ENCODE data around the gene KRTAP5-3. TPM values are rescaled to one million over a fixed set of nuclear protein-coding genes. Genes with fewer than 3 reads are reported as not detected.

The KRTAP5-3 gene
- total RNA-seq, 1 experiment from 2014 or later, result not detected

GRCh38 chr11:1561955-1562354 is 46.3 kb downstream of the KRTAP5-3 start:
- Mint-ChIP-seq H3K9me3 (ENCODE audit: unreplicated experiment) (no peaks in the 10 kb centered on the region), H3K27ac (ENCODE audit: low read depth, unreplicated experiment) (no peak overlapping the region), H3K4me3 (ENCODE audit: unreplicated experiment) (no peak overlapping the region), H3K4me1 (ENCODE audit: insufficient read depth, unreplicated experiment) (peaks cover 25% of the 10 kb centered on the region), H3K36me3 (ENCODE audit: insufficient read depth, unreplicated experiment) (no peaks in the 10 kb centered on the region), H3K27me3 (ENCODE audit: insufficient read depth, unreplicated experiment) (no peaks in the 10 kb centered on the region)
- intact Hi-C loops (cut with micrococcal nuclease), result no loop called here
- DNase-seq (ENCODE audit: unreplicated experiment), result no peak
- POLR2A ChIA-PET, result no interaction called here
- no TSS peak for BruUV-seq (replicated peaks)
- CTCF ChIA-PET, result interaction anchor here (5.5 kb wide), 1 partner anchor 13 kb away, joined by 26 read pairs; no protein-coding TSS in a partner anchor
- TF ChIP-seq CTCF (IDR thresholded peaks at IDR 0.05; ENCODE audit: unreplicated experiment), result no peak

GRCh38 chr11:1561266-1561665 is 47.0 kb downstream of the KRTAP5-3 start:
- H3K4me3 Mint-ChIP-seq (ENCODE audit: unreplicated experiment), result no peak overlapping the region

GRCh38 chr11:1560649-1561251 is 47.5 kb downstream of the KRTAP5-3 start:
- no peak for TF ChIP-seq CTCF (IDR thresholded peaks at IDR 0.05; ENCODE audit: unreplicated experiment)
- DNase-seq (ENCODE audit: unreplicated experiment), result no peak
- H3K36me3 Mint-ChIP-seq (ENCODE audit: insufficient read depth, unreplicated experiment), result no peaks in the 10 kb centered on the region
- no peaks in the 10 kb centered on the region for H3K27me3 Mint-ChIP-seq (ENCODE audit: insufficient read depth, unreplicated experiment)
- intact Hi-C loops (cut with micrococcal nuclease), result no loop called here
- no TSS peak for BruUV-seq (replicated peaks)
- no peaks in the 10 kb centered on the region for H3K9me3 Mint-ChIP-seq (ENCODE audit: unreplicated experiment)
- POLR2A ChIA-PET, result interaction anchor here (0.6 to 2.2 kb wide), 2 partner anchors 11 to 14 kb away, joined by 4 to 16 read pairs; partner anchors contain the start of gene DUSP8
- no peak overlapping the region for H3K4me3 Mint-ChIP-seq (ENCODE audit: unreplicated experiment)
- CTCF ChIA-PET, result interaction anchor here (0.7 to 3.9 kb wide), 4 partner anchors 8 to 65 kb away, joined by 3 to 32 read pairs (median 4); no protein-coding TSS in a partner anchor
- no peak overlapping the region for H3K27ac Mint-ChIP-seq (ENCODE audit: low read depth, unreplicated experiment)
- peaks cover 25% of the 10 kb centered on the region for H3K4me1 Mint-ChIP-seq (ENCODE audit: insufficient read depth, unreplicated experiment)

More at GRCh38 chr11:1561266-1561665, 47.0 kb downstream of the KRTAP5-3 start:
- H3K9me3 Mint-ChIP-seq (ENCODE audit: unreplicated experiment), result no peaks in the 10 kb centered on the region
- BruUV-seq (replicated peaks), result no TSS peak
- no peak for DNase-seq (ENCODE audit: unreplicated experiment)
- no peak overlapping the region for H3K27ac Mint-ChIP-seq (ENCODE audit: low read depth, unreplicated experiment)
- ChIA-PET POLR2A (no interaction called here), CTCF (interaction anchor here (5.5 kb wide), 1 partner anchor 13 kb away, joined by 26 read pairs; no protein-coding TSS in a partner anchor)
- H3K4me1 Mint-ChIP-seq (ENCODE audit: insufficient read depth, unreplicated experiment), result peaks cover 25% of the 10 kb centered on the region
- H3K27me3 Mint-ChIP-seq (ENCODE audit: insufficient read depth, unreplicated experiment), result no peaks in the 10 kb centered on the region
- no peaks in the 10 kb centered on the region for H3K36me3 Mint-ChIP-seq (ENCODE audit: insufficient read depth, unreplicated experiment)
- no peak for TF ChIP-seq CTCF (IDR thresholded peaks at IDR 0.05; ENCODE audit: unreplicated experiment)
- intact Hi-C loops (cut with micrococcal nuclease), result no loop called here

- H3K4me1 Mint-ChIP-seq (ENCODE audit: insufficient read depth, unreplicated experiment), result peaks cover 25% of the 10 kb centered on the region
- no TSS peak for BruUV-seq (replicated peaks)
- POLR2A ChIA-PET, result interaction anchor here (0.6 to 2.2 kb wide), 6 partner anchors 8 to 684 kb away, joined by 3 to 16 read pairs (median 4); partner anchors contain the start of gene DUSP8
- no peak for DNase-seq (ENCODE audit: unreplicated experiment)
- H3K27ac Mint-ChIP-seq (ENCODE audit: low read depth, unreplicated experiment), result no peak overlapping the region
- intact Hi-C loops (cut with micrococcal nuclease), result no loop called here
- no peak for TF ChIP-seq CTCF (IDR thresholded peaks at IDR 0.05; ENCODE audit: unreplicated experiment)
- H3K4me3 Mint-ChIP-seq (ENCODE audit: unreplicated experiment), result no peak overlapping the region
- no peaks in the 10 kb centered on the region for H3K27me3 Mint-ChIP-seq (ENCODE audit: insufficient read depth, unreplicated experiment)
- CTCF ChIA-PET, result interaction anchor here (0.7 to 3.9 kb wide), 7 partner anchors 9 to 64 kb away, joined by 3 to 32 read pairs (median 3); no protein-coding TSS in a partner anchor
- no peaks in the 10 kb centered on the region for H3K9me3 Mint-ChIP-seq (ENCODE audit: unreplicated experiment)
- no peaks in the 10 kb centered on the region for H3K36me3 Mint-ChIP-seq (ENCODE audit: insufficient read depth, unreplicated experiment)
Observed at GRCh38 chr11:1560002-1560648, 48.1 kb downstream of the KRTAP5-3 start.

All from MCF 10A (cell line).